Measurements from ENCODE around the gene LAMB4.

LAMB4 gene

GRCh38 chr7:108130261-108130660 is at the start of gene LAMB4:
Gene LAMB4 (minus strand): TSS chr7:108130361. CDS start chr7:108123164, 7,197 bp downstream.
- no peak for TF ChIP-seq CTCF (conservative IDR thresholded peaks at IDR 0.05; ENCODE audit: low read depth, low read length)
- no peak within 1 kb of the TSS for H3K4me3 ChIP-seq (ENCODE audit: low read depth, low read length)
- no peak for DNase-seq (ENCODE audit: low read depth)

- TF ChIP-seq CTCF (conservative IDR thresholded peaks at IDR 0.05; ENCODE audit: low read depth, low read length), result no peak
- no peak for DNase-seq (ENCODE audit: low read depth)
- no peak overlapping the region for H3K4me3 ChIP-seq (ENCODE audit: low read depth, low read length)
These were observed 48.2 kb upstream of the LAMB4 start for GRCh38 chr7:108178398-108178797.

- no peak overlapping the region for H3K4me3 ChIP-seq (ENCODE audit: low read depth, low read length)
- peak; percentile 34 for DNase-seq (ENCODE audit: low read depth)
- TF ChIP-seq CTCF (conservative IDR thresholded peaks at IDR 0.05; ENCODE audit: low read depth, low read length), result no peak
These were observed 41.0 kb upstream of the LAMB4 start for GRCh38 chr7:108171164-108171563.

- DNase-seq (ENCODE audit: low read depth), result no peak
- no peak for TF ChIP-seq CTCF (conservative IDR thresholded peaks at IDR 0.05; ENCODE audit: low read depth, low read length)
- H3K4me3 ChIP-seq (ENCODE audit: low read depth, low read length), result no peak overlapping the region
These were observed 40.1 kb upstream of the LAMB4 start for GRCh38 chr7:108170251-108170650.

GRCh38 chr7:108167460-108167859 is 37.3 kb upstream of the LAMB4 start:
- no peak for TF ChIP-seq CTCF (conservative IDR thresholded peaks at IDR 0.05; ENCODE audit: low read depth, low read length)
- no peak overlapping the region for H3K4me3 ChIP-seq (ENCODE audit: low read depth, low read length)
- DNase-seq (ENCODE audit: low read depth), result no peak

- H3K4me3 ChIP-seq (ENCODE audit: low read depth, low read length), result no peak overlapping the region
- no peak for TF ChIP-seq CTCF (conservative IDR thresholded peaks at IDR 0.05; ENCODE audit: low read depth, low read length)
- no peak for DNase-seq (ENCODE audit: low read depth)
These were observed 36.5 kb upstream of the LAMB4 start for GRCh38 chr7:108166687-108167086.

- DNase-seq (ENCODE audit: low read depth), result peak; percentile 62
- TF ChIP-seq CTCF (conservative IDR thresholded peaks at IDR 0.05; ENCODE audit: low read depth, low read length), result peak; percentile 15
- no peak overlapping the region for H3K4me3 ChIP-seq (ENCODE audit: low read depth, low read length)
These were observed 35.6 kb upstream of the LAMB4 start for GRCh38 chr7:108165723-108166122.

Data from choroid plexus epithelial cell (primary cell).